CD4-positive, alpha-beta T cell (primary cell): Measurements from ENCODE around the gene LMF1. TPM values are rescaled to one million over a fixed set of nuclear protein-coding genes. Genes with fewer than 3 reads are reported as not detected.

Experiments
- ATAC-seq: fragments of 200-7000 bp; cut with Tn5 transposase; one replicate; pipeline ENCODE4 v1.10.0; 2022; ENCODE audit warnings: mild to moderate bottlenecking; ENCODE audit not compliant: poor library complexity
- CTCF ChIA-PET: fragments of 350-600 bp; sonication (Branson Sonifier 250); formaldehyde crosslinking; loops from one replicate; lab custom pipeline; 2021; ENCODE audit warnings: antibody characterized with exemption, inconsistent platforms; lab: Charles Lee
- POLR2A ChIA-PET: fragments of 350-600 bp; sonication (Branson Sonifier 250); formaldehyde crosslinking; loops from one replicate; lab custom pipeline; 2021; ENCODE audit warnings: antibody characterized with exemption, inconsistent platforms; lab: Charles Lee
- DNase-seq, 14 experiments: peaks; one replicate each; pipeline ENCODE4 v3.0.0-alpha.2; 2013 to 2020; ENCODE audit warnings: mixed read lengths in 2 of 14
- H3K27ac ChIP-seq, 2 donors: one replicate each; pipeline versions ENCODE4 v1.5.1 to v1.7.0; 2013; ENCODE audit warnings: low read length in 2 of 2, low read depth in 1 of 2, mild to moderate bottlenecking in 1 of 2
- H3K27me3 ChIP-seq, 2 experiments: 1 replicate in 1 of 2; 2 replicates in 1 of 2; pipeline versions ENCODE4 v1.6.1 to v1.7.0; 2013; ENCODE audit warnings: low read length in 2 of 2, control low read depth in 1 of 2, mild to moderate bottlenecking in 1 of 2, moderate library complexity in 1 of 2; ENCODE audit not compliant: insufficient read depth in 2 of 2, control insufficient read depth in 1 of 2
- H3K36me3 ChIP-seq: one replicate; pipeline ENCODE4 v1.6.1; 2013; ENCODE audit warnings: low read length, control low read depth; ENCODE audit not compliant: insufficient read depth
- H3K4me1 ChIP-seq: one replicate; pipeline ENCODE4 v1.6.1; 2013; ENCODE audit warnings: low read length, control low read depth; ENCODE audit not compliant: insufficient read depth
- H3K4me3 ChIP-seq: one replicate; pipeline ENCODE4 v1.5.1; 2013; ENCODE audit warnings: mild to moderate bottlenecking, low read length, moderate library complexity
- H3K9me3 ChIP-seq, 2 experiments: 1 replicate in 1 of 2; 2 replicates in 1 of 2; pipeline versions ENCODE4 v1.6.1 to v1.7.0; 2013; ENCODE audit warnings: low read length in 2 of 2, mild to moderate bottlenecking in 2 of 2, control low read depth in 1 of 2, moderate library complexity in 1 of 2; ENCODE audit not compliant: control insufficient read depth in 1 of 2, insufficient read depth in 1 of 2
- H3K27ac Mint-ChIP-seq: one replicate; pipeline ENCODE4 v1.8.0; 2020; ENCODE audit warnings: mixed read lengths
- H3K27me3 Mint-ChIP-seq: one replicate; pipeline ENCODE4 v1.8.0; 2021; ENCODE audit warnings: mixed read lengths
- H3K36me3 Mint-ChIP-seq: one replicate; pipeline ENCODE4 v1.8.0; 2021; ENCODE audit warnings: low read depth, mixed read lengths
- H3K4me1 Mint-ChIP-seq: one replicate; pipeline ENCODE4 v1.8.0; 2021; ENCODE audit warnings: low read depth, mixed read lengths
- H3K4me3 Mint-ChIP-seq: one replicate; pipeline ENCODE4 v1.8.0; 2020; ENCODE audit warnings: mild to moderate bottlenecking, mixed read lengths
- H3K9me3 Mint-ChIP-seq: one replicate; pipeline ENCODE4 v1.8.0; 2020; ENCODE audit warnings: mixed read lengths
- CTCF ChIP-seq: fragments of 200-600 bp; IDR thresholded peaks from one replicate; pipeline ENCODE4 v1.8.0; 2022; ENCODE audit warnings: antibody characterized with exemption, mild to moderate bottlenecking
- intact Hi-C, 2 experiments: fragments of 100-400 bp; cut with DNase I in 1 of 2; cut with micrococcal nuclease in 1 of 2; formaldehyde crosslinking; loops; one replicate each; pipeline versions ENCODE4 v1.15.1 to v1.9.0; 2023 to 2025; cut with DNase I, micrococcal nuclease
- total RNA-seq, 174 experiments: library from RNA in 2 of 174; stranded (reverse) in 2 of 174; gene quantifications; one replicate each; pipeline ENCODE4 v1.2.3 and lab custom pipeline; 2021 to 2026

LMF1 gene
- total RNA-seq, 2 experiments from 2014 or later: 26.8 to 27.6 TPM

- Histone ChIP-seq H3K4me3 (no peak overlapping the region), H3K27ac (no peak overlapping the region), H3K27me3 (peaks cover 25 to 31% of the 10 kb centered on the region in 2 experiments), H3K9me3 (peaks cover 0 to 23% of the 10 kb centered on the region in 2 experiments), H3K36me3 (no peaks in the 10 kb centered on the region), H3K4me1 (peaks cover 23% of the 10 kb centered on the region)
- peaks cover 10% of the 10 kb centered on the region for H3K27me3 Mint-ChIP-seq
- H3K36me3 Mint-ChIP-seq: no peaks in the 10 kb centered on the region
- CTCF ChIA-PET: no interaction called here
- intact Hi-C loops: no loop called here
- H3K4me3 Mint-ChIP-seq: no peak overlapping the region
- POLR2A ChIA-PET: interaction anchor here (1.1 kb wide), 1 partner anchor 15 kb away, joined by 3 read pairs; the partner anchor contains the start of genes CHTF18 and RPUSD1
- ATAC-seq (no peak), DNase-seq (no peak)
- TF ChIP-seq CTCF: no peak
- H3K4me1 Mint-ChIP-seq: peaks cover 9% of the 10 kb centered on the region
- no peaks in the 10 kb centered on the region for H3K9me3 Mint-ChIP-seq
- no peak overlapping the region for H3K27ac Mint-ChIP-seq
Observed at GRCh38 chr16:803754-804080, 167.1 kb downstream of the LMF1 start.

Other genes with a start within 250 kb of the LMF1 start
- 1 to 10 TPM; 8.1 TPM for gene ANTKMT, start 249.8 kb downstream of the LMF1 start, total RNA-seq
- 1 to 10 TPM; 1.2 to 2.7 TPM for gene CCDC78, start 244.5 kb downstream of the LMF1 start, total RNA-seq
- 1 to 10 TPM; 7.1 to 9.2 TPM for gene HAGHL, start 243.9 kb downstream of the LMF1 start, total RNA-seq
- gene CIAO3, start 230.0 kb downstream of the LMF1 start, total RNA-seq: 10 to 100 TPM; 33.3 to 38.2 TPM
- not detected for gene MSLN, start 210.2 kb downstream of the LMF1 start, total RNA-seq
- 10 to 100 TPM; 12.8 to 15.0 TPM for gene RPUSD1, start 182.6 kb downstream of the LMF1 start, total RNA-seq
- 10 to 100 TPM; 30.7 to 31.1 TPM for gene CHTF18, start 182.4 kb downstream of the LMF1 start, total RNA-seq
- not detected for gene GNG13, start 170.2 kb downstream of the LMF1 start, total RNA-seq
- gene SOX8, start 10.8 kb upstream of the LMF1 start, total RNA-seq: 1 to 10 TPM; 1.4 to 2.3 TPM
- gene SSTR5, start 101.8 kb upstream of the LMF1 start, total RNA-seq: not detected
- gene C1QTNF8, start 125.3 kb upstream of the LMF1 start, total RNA-seq: not detected
- gene CACNA1H, start 182.1 kb upstream of the LMF1 start, total RNA-seq: 1 to 10 TPM; 5.7 to 6.3 TPM